Liver (tissue), 9 donors: Measurements from ENCODE around the gene ZNF280B. TPM values are rescaled to one million over a fixed set of nuclear protein-coding genes. Genes with fewer than 3 reads are reported as not detected.

Experiments used
- DNase-seq: peaks from one replicate; pipeline ENCODE4 v3.0.0-alpha.2; 2017; ENCODE audit warnings: low spot score
- H3K27ac ChIP-seq, 2 donors: one replicate each; pipeline ENCODE4 v1.7.0; 2013; ENCODE audit warnings: inconsistent platforms in 2 of 2, low read length in 2 of 2, control low read depth in 1 of 2, low read depth in 1 of 2, mild to moderate bottlenecking in 1 of 2
- H3K27me3 ChIP-seq, 4 donors: one replicate each; pipeline versions ENCODE4 v1.6.1 to v1.7.0; 2013; ENCODE audit warnings: low read length in 3 of 4, inconsistent platforms in 1 of 4, mild to moderate bottlenecking in 1 of 4, moderate library complexity in 1 of 4; ENCODE audit not compliant: control insufficient read depth in 4 of 4, insufficient read depth in 4 of 4
- H3K36me3 ChIP-seq, 4 donors: one replicate each; pipeline versions ENCODE4 v1.6.1 to v1.7.0; 2013; ENCODE audit warnings: low read length in 3 of 4, mild to moderate bottlenecking in 3 of 4, low read depth in 1 of 4, moderate library complexity in 1 of 4; ENCODE audit not compliant: control insufficient read depth in 4 of 4, insufficient read depth in 3 of 4
- H3K4me1 ChIP-seq, 4 donors: one replicate each; pipeline versions ENCODE4 v1.6.1 to v1.7.0; 2013; ENCODE audit warnings: low read length in 3 of 4, mild to moderate bottlenecking in 3 of 4, moderate library complexity in 1 of 4; ENCODE audit not compliant: control insufficient read depth in 4 of 4, insufficient read depth in 4 of 4
- H3K4me3 ChIP-seq, 3 donors: one replicate each; pipeline versions ENCODE4 v1.6.1 to v1.7.0; 2013; ENCODE audit warnings: low read length in 3 of 3, control low read depth in 1 of 3, low read depth in 1 of 3, mild to moderate bottlenecking in 1 of 3
- H3K9ac ChIP-seq, 2 donors: one replicate each; pipeline ENCODE4 v1.7.0; 2013; ENCODE audit warnings: low read length in 2 of 2, mild to moderate bottlenecking in 2 of 2, moderate library complexity in 2 of 2, control low read depth in 1 of 2, low read depth in 1 of 2
- H3K9me3 ChIP-seq, 4 donors: one replicate each; pipeline versions ENCODE4 v1.6.1 to v1.7.0; 2013; ENCODE audit warnings: low read length in 3 of 4; ENCODE audit not compliant: control insufficient read depth in 4 of 4
- ATF3 ChIP-seq: IDR thresholded peaks from 2 replicates; pipeline ENCODE4 v1.6.1; 2016; ENCODE audit warnings: antibody characterized with exemption
- EGR1 ChIP-seq, 2 donors: IDR thresholded peaks; 2 replicates each; pipeline ENCODE4 v1.6.1; 2016 to 2018; ENCODE audit warnings: antibody characterized with exemption in 2 of 2, low read depth in 2 of 2
- FOXA1 ChIP-seq: IDR thresholded peaks from 2 replicates; pipeline ENCODE4 v1.6.1; 2016; ENCODE audit warnings: antibody characterized with exemption
- FOXA2 ChIP-seq: IDR thresholded peaks from 2 replicates; pipeline ENCODE4 v1.6.1; 2016; ENCODE audit warnings: antibody characterized with exemption
- HNF4A ChIP-seq, 2 donors: conservative IDR thresholded peaks; 2 replicates each; pipeline ENCODE4 v1.6.1; 2016; ENCODE audit warnings: antibody characterized with exemption in 2 of 2, mild to moderate bottlenecking in 2 of 2
- HNF4G ChIP-seq: IDR thresholded peaks from 2 replicates; pipeline ENCODE4 v1.6.1; 2016; ENCODE audit warnings: antibody characterized with exemption
- JUND ChIP-seq, 2 donors: IDR thresholded peaks; 2 replicates each; pipeline ENCODE4 v1.6.1; 2016; ENCODE audit warnings: antibody characterized with exemption in 2 of 2
- MAX ChIP-seq: IDR thresholded peaks from 2 replicates; pipeline ENCODE4 v1.6.1; 2016; ENCODE audit warnings: antibody characterized with exemption
- NR2F2 ChIP-seq: IDR thresholded peaks from 2 replicates; pipeline ENCODE4 v1.6.1; 2016; ENCODE audit warnings: antibody characterized with exemption
- RAD21 ChIP-seq, 2 donors: IDR thresholded peaks; 2 replicates each; pipeline ENCODE4 v1.6.1; 2016; ENCODE audit warnings: antibody characterized with exemption in 2 of 2, mild to moderate bottlenecking in 2 of 2
- REST ChIP-seq: IDR thresholded peaks from 2 replicates; pipeline ENCODE4 v1.6.1; 2016; ENCODE audit warnings: antibody characterized with exemption, mild to moderate bottlenecking
- RXRA ChIP-seq, 2 donors: IDR thresholded peaks; 2 replicates each; pipeline ENCODE4 v1.6.1; 2017 to 2018; ENCODE audit warnings: antibody characterized with exemption in 2 of 2, mild to moderate bottlenecking in 1 of 2
- SP1 ChIP-seq: IDR thresholded peaks from 2 replicates; pipeline ENCODE4 v1.6.1; 2018; ENCODE audit warnings: antibody characterized with exemption, mild to moderate bottlenecking
- TAF1 ChIP-seq: conservative IDR thresholded peaks from 2 replicates; pipeline ENCODE4 v1.6.1; 2016; ENCODE audit warnings: antibody characterized with exemption, mild to moderate bottlenecking
- YY1 ChIP-seq: IDR thresholded peaks from 2 replicates; pipeline ENCODE4 v1.6.1; 2016; ENCODE audit warnings: antibody characterized with exemption, mild to moderate bottlenecking
- ZBTB33 ChIP-seq: IDR thresholded peaks from 2 replicates; pipeline ENCODE4 v1.6.1; 2016; ENCODE audit warnings: antibody characterized with exemption
- WGBS: extraction: QIAGEN DNeasy Blood & Tissue Kit; methylation state at CpG from one replicate; pipeline ENCODE4 v1.1.7; 2013; 5-methylcytosine and 5-hydroxymethylcytosine counted together
- polyA plus RNA-seq, 2 donors: library from polyadenylated mRNA; stranded (reverse) in 1 of 2; unstranded in 1 of 2; fragments of 200-250 nt in 1 of 2; fragments of >200 nt in 1 of 2; fragmentation: Nextera tagmentation in 1 of 2; extraction: Ambion mirVana in 1 of 2; gene quantifications; one replicate each; pipeline versions ENCODE4 v1.2.1 to v1.2.3, GENCODE V29; 2013 to 2015
- total RNA-seq, 2 donors: library from RNA; depleted of rRNA; stranded (reverse); fragments of >200 nt; gene quantifications; one replicate each; pipeline ENCODE4 v1.2.3, GENCODE V29; 2014
- donor health status: healthy.
- donor health status: healthy.
- donor health status: healthy.
- donor health status: healthy.
- donor health status: healthy.

ZNF280B gene
- total and polyA plus RNA-seq, 4 donors: 0.03 to 0.84 (median 0.06) TPM

- peaks cover 0 to 8% (median 2%) of the 10 kb centered on the region in 4 donors for H3K9me3 ChIP-seq
- no peaks in the 10 kb centered on the region for H3K4me1 ChIP-seq
- no peak for DNase-seq
- no peak overlapping the region for H3K9ac ChIP-seq
- H3K4me3 ChIP-seq: no peak overlapping the region
- H3K36me3 ChIP-seq: no peaks in the 10 kb centered on the region
- no peak overlapping the region for H3K27ac ChIP-seq
- WGBS: 41% methylated on average over 4 of the region's 4 CpGs
- H3K27me3 ChIP-seq: no peaks in the 10 kb centered on the region
- TF ChIP-seq TAF1 (no peak), NR2F2 (no peak), REST (no peak), SP1 (no peak), EGR1 (IDR thresholded peaks at IDR 0.05; ENCODE audit: low read depth in 2 of 2) (no peak), HNF4A (conservative IDR thresholded peaks at IDR 0.05) (no peak), YY1 (no peak), JUND (IDR thresholded peaks at IDR 0.05) (no peak), HNF4G (no peak), ATF3 (no peak), ZBTB33 (no peak), FOXA2 (no peak), FOXA1 (no peak), RAD21 (IDR thresholded peaks at IDR 0.05) (no peak)
These were observed 58.2 kb downstream of the ZNF280B start for GRCh38 chr22:22450343-22450839.

- TF ChIP-seq MAX: no peak
- no peak for TF ChIP-seq ATF3
- no peak for TF ChIP-seq FOXA1
- no peak for TF ChIP-seq RXRA (IDR thresholded peaks at IDR 0.05)
- Histone ChIP-seq H3K27ac (no peak overlapping the region), H3K36me3 (no peaks in the 10 kb centered on the region), H3K9me3 (peaks cover 0 to 8% (median 2%) of the 10 kb centered on the region in 4 donors), H3K4me1 (no peaks in the 10 kb centered on the region), H3K9ac (no peak overlapping the region), H3K27me3 (no peaks in the 10 kb centered on the region), H3K4me3 (no peak overlapping the region)
- WGBS: 77% methylated on average over 1 of the region's 1 CpG
- no peak for DNase-seq
These were observed 58.7 kb downstream of the ZNF280B start for GRCh38 chr22:22449819-22450218.
